Activated naive CD4-positive, alpha-beta T cell treated with anti-CD3 and anti-CD28 coated beads, Interleukin-2, amount 10 ng/mL, durations not matched to agents 7 days and 5 days (primary cell): ENCODE measurements around the gene HOXD3.

Experiments
- CTCF ChIA-PET: fragments of 350-600 bp; sonication (Branson Sonifier 250); formaldehyde crosslinking; loops from one replicate; lab custom pipeline; 2021; ENCODE audit warnings: antibody characterized with exemption; lab: Charles Lee
- DNase-seq: peaks from one replicate; pipeline ENCODE4 v3.0.0-alpha.2; 2020
- H3K27ac Mint-ChIP-seq: one replicate; pipeline ENCODE4 v1.8.0; 2021; ENCODE audit warnings: mild to moderate bottlenecking, moderate library complexity, mixed read lengths
- H3K27me3 Mint-ChIP-seq: one replicate; pipeline ENCODE4 v1.8.0; 2021; ENCODE audit warnings: mild to moderate bottlenecking, mixed read lengths
- H3K36me3 Mint-ChIP-seq: one replicate; pipeline ENCODE4 v1.8.0; 2021; ENCODE audit warnings: mixed read lengths
- H3K4me1 Mint-ChIP-seq: one replicate; pipeline ENCODE4 v1.8.0; 2021; ENCODE audit warnings: mixed read lengths
- H3K4me3 Mint-ChIP-seq: one replicate; pipeline ENCODE4 v1.8.0; 2021; ENCODE audit warnings: mild to moderate bottlenecking, moderate library complexity, mixed read lengths
- H3K9me3 Mint-ChIP-seq: one replicate; pipeline ENCODE4 v1.8.0; 2021; ENCODE audit warnings: mixed read lengths

Gene HOXD3

GRCh38 chr2:176115883-176116813, 41.0 kb upstream of the HOXD3 start, which contains the start of gene HOXD10:
HOXD10 (plus strand) TSS chr2:176116778; CDS start chr2:176116834, 56 bp downstream.
- Mint-ChIP-seq H3K4me1 (peaks cover 2% of the 10 kb centered on the region), H3K27me3 (peaks cover 97% of the 10 kb centered on the region), H3K27ac (peak within 1 kb of the TSS; percentile 34), H3K36me3 (peaks cover 4% of the 10 kb centered on the region), H3K9me3 (peaks cover 4% of the 10 kb centered on the region), H3K4me3 (no peak within 1 kb of the TSS)
- no peak for DNase-seq
- CTCF ChIA-PET, result no interaction called here

- Mint-ChIP-seq H3K4me3 (no peak overlapping the region), H3K9me3 (peaks cover 4% of the 10 kb centered on the region), H3K4me1 (peaks cover 2% of the 10 kb centered on the region), H3K27ac (peak overlapping the region; percentile 34), H3K27me3 (peaks cover 97% of the 10 kb centered on the region), H3K36me3 (peaks cover 3% of the 10 kb centered on the region)
- CTCF ChIA-PET, result interaction anchor here (1.8 kb wide), 1 partner anchor 15 kb away, joined by 5 read pairs; no protein-coding TSS in a partner anchor
- DNase-seq, result no peak
These were observed 39.8 kb upstream of the HOXD3 start for GRCh38 chr2:176117162-176117822.

- no peak overlapping the region for H3K4me3 Mint-ChIP-seq
- no peak for DNase-seq
- H3K36me3 Mint-ChIP-seq, result peaks cover 3% of the 10 kb centered on the region
- peaks cover 2% of the 10 kb centered on the region for H3K4me1 Mint-ChIP-seq
- H3K27me3 Mint-ChIP-seq, result peaks cover 97% of the 10 kb centered on the region
- CTCF ChIA-PET, result interaction anchor here (1.8 kb wide), 1 partner anchor 14 kb away, joined by 5 read pairs; no protein-coding TSS in a partner anchor
- no peak overlapping the region for H3K27ac Mint-ChIP-seq
- H3K9me3 Mint-ChIP-seq, result peaks cover 4% of the 10 kb centered on the region
These were observed 39.2 kb upstream of the HOXD3 start for GRCh38 chr2:176117823-176118371.

- peaks cover 4% of the 10 kb centered on the region for H3K9me3 Mint-ChIP-seq
- H3K36me3 Mint-ChIP-seq, result peaks cover 4% of the 10 kb centered on the region
- no peak overlapping the region for H3K4me3 Mint-ChIP-seq
- H3K27ac Mint-ChIP-seq, result peak overlapping the region; percentile 22
- peaks cover 3% of the 10 kb centered on the region for H3K4me1 Mint-ChIP-seq
- peaks cover 97% of the 10 kb centered on the region for H3K27me3 Mint-ChIP-seq
- CTCF ChIA-PET, result interaction anchor here (1.8 kb wide), 1 partner anchor 13 kb away, joined by 5 read pairs; no protein-coding TSS in a partner anchor
- DNase-seq, result no peak
These were observed 38.3 kb upstream of the HOXD3 start for GRCh38 chr2:176118601-176119339.

- Mint-ChIP-seq H3K4me3 (no peak overlapping the region), H3K9me3 (peaks cover 4% of the 10 kb centered on the region), H3K27me3 (peaks cover 97% of the 10 kb centered on the region), H3K4me1 (peaks cover 4% of the 10 kb centered on the region), H3K27ac (peak overlapping the region; percentile 80), H3K36me3 (peaks cover 7% of the 10 kb centered on the region)
- DNase-seq, result no peak
- CTCF ChIA-PET, result interaction anchor here (0.7 to 1.9 kb wide), 11 partner anchors 9 to 1029 kb away, joined by 3 to 5 read pairs (median 3); no protein-coding TSS in a partner anchor
These were observed 36.5 kb upstream of the HOXD3 start for GRCh38 chr2:176120364-176121189.

GRCh38 chr2:176121190-176122051, 35.7 kb upstream of the HOXD3 start:
- DNase-seq, result no peak
- Mint-ChIP-seq H3K9me3 (peaks cover 4% of the 10 kb centered on the region), H3K27ac (peak overlapping the region; percentile 80), H3K4me3 (no peak overlapping the region), H3K36me3 (peaks cover 5% of the 10 kb centered on the region), H3K4me1 (peaks cover 4% of the 10 kb centered on the region), H3K27me3 (peaks cover 96% of the 10 kb centered on the region)
- CTCF ChIA-PET, result interaction anchor here (0.8 to 1.9 kb wide), 9 partner anchors 10 to 1028 kb away, joined by 3 to 5 read pairs (median 3); no protein-coding TSS in a partner anchor

- CTCF ChIA-PET, result interaction anchor here (0.6 to 1.9 kb wide), 5 partner anchors 9 to 515 kb away, joined by 3 to 5 read pairs (median 3); no protein-coding TSS in a partner anchor
- Mint-ChIP-seq H3K9me3 (no peaks in the 10 kb centered on the region), H3K27ac (peak overlapping the region; percentile 73), H3K36me3 (peaks cover 5% of the 10 kb centered on the region), H3K27me3 (peaks cover 96% of the 10 kb centered on the region), H3K4me3 (no peak overlapping the region), H3K4me1 (peaks cover 4% of the 10 kb centered on the region)
- DNase-seq, result no peak
These were observed 34.9 kb upstream of the HOXD3 start for GRCh38 chr2:176122052-176122682.

GRCh38 chr2:176122683-176123410, 34.3 kb upstream of the HOXD3 start, which contains the start of gene HOXD9:
HOXD9 (plus strand) TSS chr2:176122719; CDS start chr2:176122769, 50 bp downstream.
- no peaks in the 10 kb centered on the region for H3K9me3 Mint-ChIP-seq
- peaks cover 5% of the 10 kb centered on the region for H3K36me3 Mint-ChIP-seq
- H3K27ac Mint-ChIP-seq, result peak within 1 kb of the TSS; percentile 79
- DNase-seq, result no peak
- H3K4me1 Mint-ChIP-seq, result peaks cover 4% of the 10 kb centered on the region
- peak within 1 kb of the TSS; percentile 37 for H3K4me3 Mint-ChIP-seq
- peaks cover 93% of the 10 kb centered on the region for H3K27me3 Mint-ChIP-seq
- CTCF ChIA-PET, result interaction anchor here (0.6 to 1.9 kb wide), 4 partner anchors 9 to 514 kb away, joined by 3 to 5 read pairs (median 3); no protein-coding TSS in a partner anchor

GRCh38 chr2:176123411-176124109, 33.5 kb upstream of the HOXD3 start:
- H3K27me3 Mint-ChIP-seq, result peaks cover 93% of the 10 kb centered on the region
- peaks cover 6% of the 10 kb centered on the region for H3K36me3 Mint-ChIP-seq
- peaks cover 11% of the 10 kb centered on the region for H3K4me1 Mint-ChIP-seq
- DNase-seq, result no peak
- peak overlapping the region; percentile 79 for H3K27ac Mint-ChIP-seq
- peak overlapping the region; percentile 37 for H3K4me3 Mint-ChIP-seq
- CTCF ChIA-PET, result no interaction called here
- no peaks in the 10 kb centered on the region for H3K9me3 Mint-ChIP-seq

- Mint-ChIP-seq H3K27ac (peak overlapping the region; percentile 79), H3K4me1 (peaks cover 14% of the 10 kb centered on the region)
- CTCF ChIA-PET, result no interaction called here
These were observed 32.8 kb upstream of the HOXD3 start for GRCh38 chr2:176124110-176124946.

More at GRCh38 chr2:176124110-176124946, 32.8 kb upstream of the HOXD3 start:
- Mint-ChIP-seq H3K4me3 (peak overlapping the region; percentile 37), H3K27me3 (peaks cover 94% of the 10 kb centered on the region), H3K36me3 (peaks cover 5% of the 10 kb centered on the region), H3K9me3 (no peaks in the 10 kb centered on the region)
- no peak for DNase-seq
